ENCODE results near the gene CDS2. TPM values are rescaled to one million over a fixed set of nuclear protein-coding genes. Genes with fewer than 3 reads are reported as not detected.
A peak's percentile ranks its signal among the peaks of the same experiment; 100 is the strongest.

CDS2 gene
- total and polyA plus RNA-seq, 4 donors, result 9.6 to 31.6 (median 14.4) TPM

DNA sequence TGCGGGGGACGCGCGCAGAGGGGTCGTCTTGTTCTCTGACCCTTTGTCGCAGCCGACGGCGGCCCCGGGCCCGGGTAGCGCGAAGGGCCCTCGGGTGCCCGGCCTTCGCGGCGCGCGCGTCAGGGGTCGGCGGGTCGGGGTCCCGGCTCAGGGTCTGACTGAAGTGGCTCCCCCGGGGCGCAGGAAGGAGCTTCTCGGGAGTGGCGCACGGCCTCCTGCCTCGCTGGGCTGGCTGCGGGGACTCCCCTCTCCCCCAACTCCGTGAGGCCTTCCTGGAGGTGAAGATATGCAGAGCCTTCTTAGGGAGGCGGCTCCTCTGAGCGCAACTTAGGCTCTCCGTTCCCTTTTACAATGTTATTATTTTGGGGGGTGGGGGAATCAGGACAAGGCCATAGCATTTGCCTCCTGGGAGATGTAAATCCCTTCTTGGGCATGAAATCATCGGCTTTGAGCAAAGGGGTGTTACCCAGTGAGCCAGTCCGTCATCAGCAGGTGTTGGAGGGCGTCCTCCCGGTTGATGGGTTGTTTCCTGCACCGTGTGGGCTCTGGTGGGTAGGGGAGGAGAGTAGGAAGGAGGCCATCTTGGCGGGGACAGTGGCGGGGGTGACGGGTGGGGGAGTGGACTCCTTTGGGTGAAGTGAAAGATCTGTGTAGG, 523 bp downstream of the CDS2 start:
- Histone ChIP-seq H3K4me3 (ENCODE audit: low read depth in 1 of 3, low read length in 3 of 3) (peak overlapping the region; percentile 80 to 95 (median 90)), H3K27ac (ENCODE audit: low read depth in 1 of 2, low read length in 2 of 2) (peak overlapping the region; percentile 91 to 95), H3K27me3 (ENCODE audit: control insufficient read depth in 4 of 4, insufficient read depth in 4 of 4, low read length in 3 of 4) (no peaks in the 10 kb centered on the region), H3K4me1 (ENCODE audit: control insufficient read depth in 4 of 4, insufficient read depth in 4 of 4, low read length in 3 of 4) (peaks cover 0 to 20% (median 13%) of the 10 kb centered on the region in 4 donors), H3K9me3 (ENCODE audit: control insufficient read depth in 4 of 4, low read length in 3 of 4) (no peaks in the 10 kb centered on the region), H3K36me3 (ENCODE audit: control insufficient read depth in 4 of 4, insufficient read depth in 3 of 4, low read depth in 1 of 4, low read length in 3 of 4) (no peaks in the 10 kb centered on the region), H3K9ac (ENCODE audit: low read depth in 1 of 2, low read length in 2 of 2) (peak overlapping the region; percentile 93 to 95)
- peak; percentile 61 for DNase-seq (ENCODE audit: low spot score)
- TF ChIP-seq YY1 (IDR thresholded peaks at IDR 0.05) (peak; percentile 88), HNF4G (IDR thresholded peaks at IDR 0.05) (no peak), RXRA (IDR thresholded peaks at IDR 0.05) (no peak), RAD21 (IDR thresholded peaks at IDR 0.05) (peak in 1 of 2 donors; percentile 39)
- WGBS, result under 1% methylated on average over 44 of the region's 44 CpGs

DNA sequence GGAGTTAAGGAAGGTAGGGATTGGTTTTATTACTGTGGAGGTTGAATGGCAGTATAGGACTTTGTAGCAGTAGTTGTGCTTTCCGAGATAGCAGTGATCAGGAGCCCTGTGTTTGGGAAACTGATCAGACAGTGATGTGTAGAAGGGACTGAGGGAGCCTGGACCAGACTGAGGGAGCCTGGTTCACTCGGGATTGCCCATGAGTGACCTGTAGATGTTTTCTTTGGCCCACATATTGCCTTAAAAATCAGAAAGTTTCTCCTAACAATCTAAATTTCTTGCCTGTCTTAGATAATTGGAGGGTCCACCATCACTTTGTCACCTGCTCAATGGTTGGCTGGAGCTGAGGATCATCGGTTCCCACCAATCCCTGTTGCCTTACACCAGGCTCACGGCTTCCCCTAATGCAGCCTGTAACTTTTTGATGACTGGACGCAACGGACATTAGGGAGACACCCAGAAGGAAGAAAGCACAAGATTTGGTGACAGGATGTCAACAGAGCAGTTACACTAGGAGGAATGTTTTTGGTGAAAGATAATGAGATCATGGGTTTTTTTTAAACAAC, 1.1 kb downstream of the CDS2 start:
- DNase-seq (ENCODE audit: low spot score), result no peak
- H3K27ac ChIP-seq (ENCODE audit: low read depth in 1 of 2, low read length in 2 of 2), result peak overlapping the region; percentile 91 to 95
- H3K4me1 ChIP-seq (ENCODE audit: control insufficient read depth in 4 of 4, insufficient read depth in 4 of 4, low read length in 3 of 4), result peaks cover 0 to 20% (median 13%) of the 10 kb centered on the region in 4 donors
- H3K27me3 ChIP-seq (ENCODE audit: control insufficient read depth in 4 of 4, insufficient read depth in 4 of 4, low read length in 3 of 4), result no peaks in the 10 kb centered on the region
- no peak for TF ChIP-seq JUND (IDR thresholded peaks at IDR 0.05)
- TF ChIP-seq, protein P1, sequence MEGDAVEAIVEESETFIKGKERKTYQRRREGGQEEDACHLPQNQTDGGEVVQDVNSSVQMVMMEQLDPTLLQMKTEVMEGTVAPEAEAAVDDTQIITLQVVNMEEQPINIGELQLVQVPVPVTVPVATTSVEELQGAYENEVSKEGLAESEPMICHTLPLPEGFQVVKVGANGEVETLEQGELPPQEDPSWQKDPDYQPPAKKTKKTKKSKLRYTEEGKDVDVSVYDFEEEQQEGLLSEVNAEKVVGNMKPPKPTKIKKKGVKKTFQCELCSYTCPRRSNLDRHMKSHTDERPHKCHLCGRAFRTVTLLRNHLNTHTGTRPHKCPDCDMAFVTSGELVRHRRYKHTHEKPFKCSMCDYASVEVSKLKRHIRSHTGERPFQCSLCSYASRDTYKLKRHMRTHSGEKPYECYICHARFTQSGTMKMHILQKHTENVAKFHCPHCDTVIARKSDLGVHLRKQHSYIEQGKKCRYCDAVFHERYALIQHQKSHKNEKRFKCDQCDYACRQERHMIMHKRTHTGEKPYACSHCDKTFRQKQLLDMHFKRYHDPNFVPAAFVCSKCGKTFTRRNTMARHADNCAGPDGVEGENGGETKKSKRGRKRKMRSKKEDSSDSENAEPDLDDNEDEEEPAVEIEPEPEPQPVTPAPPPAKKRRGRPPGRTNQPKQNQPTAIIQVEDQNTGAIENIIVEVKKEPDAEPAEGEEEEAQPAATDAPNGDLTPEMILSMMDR (IDR thresholded peaks at IDR 0.05; ENCODE audit: low read depth, low read length, missing input control), result no peak
- no peak for TF ChIP-seq YY1 (IDR thresholded peaks at IDR 0.05)
- no peak for TF ChIP-seq FOXA2 (IDR thresholded peaks at IDR 0.05)
- TF ChIP-seq RXRA (IDR thresholded peaks at IDR 0.05), result no peak
- no peak for TF ChIP-seq RAD21 (IDR thresholded peaks at IDR 0.05)
- TF ChIP-seq, protein P2, sequence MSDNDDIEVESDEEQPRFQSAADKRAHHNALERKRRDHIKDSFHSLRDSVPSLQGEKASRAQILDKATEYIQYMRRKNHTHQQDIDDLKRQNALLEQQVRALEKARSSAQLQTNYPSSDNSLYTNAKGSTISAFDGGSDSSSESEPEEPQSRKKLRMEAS (IDR thresholded peaks at IDR 0.05), result no peak
- no peak for TF ChIP-seq SP1 (IDR thresholded peaks at IDR 0.05)
- TF ChIP-seq GABPA (IDR thresholded peaks at IDR 0.05 in 1 of 2, conservative IDR thresholded peaks at IDR 0.05 in 1 of 2), result no peak
- TF ChIP-seq, protein P3, sequence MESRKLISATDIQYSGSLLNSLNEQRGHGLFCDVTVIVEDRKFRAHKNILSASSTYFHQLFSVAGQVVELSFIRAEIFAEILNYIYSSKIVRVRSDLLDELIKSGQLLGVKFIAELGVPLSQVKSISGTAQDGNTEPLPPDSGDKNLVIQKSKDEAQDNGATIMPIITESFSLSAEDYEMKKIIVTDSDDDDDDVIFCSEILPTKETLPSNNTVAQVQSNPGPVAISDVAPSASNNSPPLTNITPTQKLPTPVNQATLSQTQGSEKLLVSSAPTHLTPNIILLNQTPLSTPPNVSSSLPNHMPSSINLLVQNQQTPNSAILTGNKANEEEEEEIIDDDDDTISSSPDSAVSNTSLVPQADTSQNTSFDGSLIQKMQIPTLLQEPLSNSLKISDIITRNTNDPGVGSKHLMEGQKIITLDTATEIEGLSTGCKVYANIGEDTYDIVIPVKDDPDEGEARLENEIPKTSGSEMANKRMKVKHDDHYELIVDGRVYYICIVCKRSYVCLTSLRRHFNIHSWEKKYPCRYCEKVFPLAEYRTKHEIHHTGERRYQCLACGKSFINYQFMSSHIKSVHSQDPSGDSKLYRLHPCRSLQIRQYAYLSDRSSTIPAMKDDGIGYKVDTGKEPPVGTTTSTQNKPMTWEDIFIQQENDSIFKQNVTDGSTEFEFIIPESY (IDR thresholded peaks at IDR 0.05), result no peak
- TF ChIP-seq NR2F2 (IDR thresholded peaks at IDR 0.05), result no peak
- no peak for TF ChIP-seq FOXA1 (IDR thresholded peaks at IDR 0.05)
- H3K9ac ChIP-seq (ENCODE audit: low read depth in 1 of 2, low read length in 2 of 2), result peak overlapping the region; percentile 93 to 95
- 41% methylated on average over 6 of the region's 6 CpGs for WGBS
- H3K4me3 ChIP-seq (ENCODE audit: low read depth in 1 of 3, low read length in 3 of 3), result peak overlapping the region; percentile 80 to 95 (median 90)
- no peaks in the 10 kb centered on the region for H3K9me3 ChIP-seq (ENCODE audit: control insufficient read depth in 4 of 4, low read length in 3 of 4)
- H3K36me3 ChIP-seq (ENCODE audit: control insufficient read depth in 4 of 4, insufficient read depth in 3 of 4, low read depth in 1 of 4, low read length in 3 of 4), result no peaks in the 10 kb centered on the region

DNA sequence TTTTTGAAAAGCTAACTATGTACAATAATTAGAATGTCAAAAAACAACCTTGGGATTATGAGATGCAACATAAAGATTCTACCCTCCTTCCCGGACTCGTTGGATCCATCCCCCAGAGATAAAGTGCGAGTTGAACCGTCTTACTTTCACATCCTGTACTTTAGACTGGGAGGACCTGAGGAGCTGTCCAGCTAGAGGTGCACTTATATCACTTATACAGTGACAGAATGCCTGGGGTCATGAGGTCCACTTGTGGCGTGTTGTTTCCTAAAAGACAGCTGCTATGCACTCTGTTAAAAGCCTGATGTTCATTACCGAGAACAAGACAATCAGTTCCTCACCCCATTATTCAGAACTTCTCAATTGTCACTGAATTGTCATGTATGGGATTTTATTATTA, 2.1 kb downstream of the CDS2 start:
- Histone ChIP-seq H3K36me3 (ENCODE audit: control insufficient read depth in 4 of 4, insufficient read depth in 3 of 4, low read depth in 1 of 4, low read length in 3 of 4) (no peaks in the 10 kb centered on the region), H3K4me3 (ENCODE audit: low read depth in 1 of 3, low read length in 3 of 3) (no peak overlapping the region), H3K27me3 (ENCODE audit: control insufficient read depth in 4 of 4, insufficient read depth in 4 of 4, low read length in 3 of 4) (no peaks in the 10 kb centered on the region), H3K9me3 (ENCODE audit: control insufficient read depth in 4 of 4, low read length in 3 of 4) (no peaks in the 10 kb centered on the region), H3K27ac (ENCODE audit: low read depth in 1 of 2, low read length in 2 of 2) (no peak overlapping the region), H3K4me1 (ENCODE audit: control insufficient read depth in 4 of 4, insufficient read depth in 4 of 4, low read length in 3 of 4) (peaks cover 0 to 20% (median 13%) of the 10 kb centered on the region in 4 donors), H3K9ac (ENCODE audit: low read depth in 1 of 2, low read length in 2 of 2) (no peak overlapping the region)
- WGBS, result 54% methylated on average over 6 of the region's 6 CpGs
- no peak for DNase-seq (ENCODE audit: low spot score)
- TF ChIP-seq EGR1 (IDR thresholded peaks at IDR 0.05; ENCODE audit: low read depth in 2 of 2) (no peak), HNF4A (conservative IDR thresholded peaks at IDR 0.05) (peak in 1 of 2 donors; percentile 21)
- TF ChIP-seq, protein P4, sequence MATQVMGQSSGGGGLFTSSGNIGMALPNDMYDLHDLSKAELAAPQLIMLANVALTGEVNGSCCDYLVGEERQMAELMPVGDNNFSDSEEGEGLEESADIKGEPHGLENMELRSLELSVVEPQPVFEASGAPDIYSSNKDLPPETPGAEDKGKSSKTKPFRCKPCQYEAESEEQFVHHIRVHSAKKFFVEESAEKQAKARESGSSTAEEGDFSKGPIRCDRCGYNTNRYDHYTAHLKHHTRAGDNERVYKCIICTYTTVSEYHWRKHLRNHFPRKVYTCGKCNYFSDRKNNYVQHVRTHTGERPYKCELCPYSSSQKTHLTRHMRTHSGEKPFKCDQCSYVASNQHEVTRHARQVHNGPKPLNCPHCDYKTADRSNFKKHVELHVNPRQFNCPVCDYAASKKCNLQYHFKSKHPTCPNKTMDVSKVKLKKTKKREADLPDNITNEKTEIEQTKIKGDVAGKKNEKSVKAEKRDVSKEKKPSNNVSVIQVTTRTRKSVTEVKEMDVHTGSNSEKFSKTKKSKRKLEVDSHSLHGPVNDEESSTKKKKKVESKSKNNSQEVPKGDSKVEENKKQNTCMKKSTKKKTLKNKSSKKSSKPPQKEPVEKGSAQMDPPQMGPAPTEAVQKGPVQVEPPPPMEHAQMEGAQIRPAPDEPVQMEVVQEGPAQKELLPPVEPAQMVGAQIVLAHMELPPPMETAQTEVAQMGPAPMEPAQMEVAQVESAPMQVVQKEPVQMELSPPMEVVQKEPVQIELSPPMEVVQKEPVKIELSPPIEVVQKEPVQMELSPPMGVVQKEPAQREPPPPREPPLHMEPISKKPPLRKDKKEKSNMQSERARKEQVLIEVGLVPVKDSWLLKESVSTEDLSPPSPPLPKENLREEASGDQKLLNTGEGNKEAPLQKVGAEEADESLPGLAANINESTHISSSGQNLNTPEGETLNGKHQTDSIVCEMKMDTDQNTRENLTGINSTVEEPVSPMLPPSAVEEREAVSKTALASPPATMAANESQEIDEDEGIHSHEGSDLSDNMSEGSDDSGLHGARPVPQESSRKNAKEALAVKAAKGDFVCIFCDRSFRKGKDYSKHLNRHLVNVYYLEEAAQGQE (IDR thresholded peaks at IDR 0.05), result peak; percentile 86
